Astrocyte of the spinal cord (primary cell): Measurements from ENCODE around the gene ANKRD33B.

ENCODE experiments used
- DNase-seq: peaks from one replicate; pipeline ENCODE4 v3.0.0; 2011; ENCODE audit warnings: low read depth, low spot score
- H3K4me3 ChIP-seq: 2 replicates; pipeline ENCODE4 v1.5.1; 2011; ENCODE audit warnings: low read depth, mild to moderate bottlenecking, low read length, moderate library complexity
- CTCF ChIP-seq: IDR thresholded peaks from 2 replicates; pipeline ENCODE4 v1.5.1; 2012; ENCODE audit warnings: low read depth, mild to moderate bottlenecking, low read length, inconsistent platforms
- in situ Hi-C: cut with HindIII; loops from 2 replicates; pipeline ENCODE4 v1.10.0; 2017; ENCODE audit warnings: low sequenced_read_pairs

Gene ANKRD33B

GRCh38 chr5:10580531-10581423 is 16.9 kb downstream of the ANKRD33B start:
- DNase-seq: no peak
- TF ChIP-seq CTCF: no peak
- no peak overlapping the region for H3K4me3 ChIP-seq
- in situ Hi-C loops: no loop called here

- DNase-seq: no peak
- TF ChIP-seq CTCF: no peak
- in situ Hi-C loops: no loop called here
Observed at GRCh38 chr5:10581424-10581748, 17.5 kb downstream of the ANKRD33B start.

GRCh38 chr5:10581867-10582511 is 18.1 kb downstream of the ANKRD33B start:
- H3K4me3 ChIP-seq: no peak overlapping the region
- in situ Hi-C loops: no loop called here
- DNase-seq: no peak
- no peak for TF ChIP-seq CTCF

More at GRCh38 chr5:10581424-10581748, 17.5 kb downstream of the ANKRD33B start:
- no peak overlapping the region for H3K4me3 ChIP-seq

- no peak for DNase-seq
- no peak overlapping the region for H3K4me3 ChIP-seq
- in situ Hi-C loops: no loop called here
- TF ChIP-seq CTCF: no peak
Observed at GRCh38 chr5:10582512-10582897, 18.6 kb downstream of the ANKRD33B start.

GRCh38 chr5:10583663-10584572 is 20.0 kb downstream of the ANKRD33B start:
- DNase-seq: no peak
- in situ Hi-C loops: no loop called here
- no peak for TF ChIP-seq CTCF
- no peak overlapping the region for H3K4me3 ChIP-seq
